ENCODE results near the gene PRH2. TPM values are rescaled to one million over a fixed set of nuclear protein-coding genes. Genes with fewer than 3 reads are reported as not detected.

PRH2 gene
- total RNA-seq, 4 donors from 2014 or later = not detected

DNA sequence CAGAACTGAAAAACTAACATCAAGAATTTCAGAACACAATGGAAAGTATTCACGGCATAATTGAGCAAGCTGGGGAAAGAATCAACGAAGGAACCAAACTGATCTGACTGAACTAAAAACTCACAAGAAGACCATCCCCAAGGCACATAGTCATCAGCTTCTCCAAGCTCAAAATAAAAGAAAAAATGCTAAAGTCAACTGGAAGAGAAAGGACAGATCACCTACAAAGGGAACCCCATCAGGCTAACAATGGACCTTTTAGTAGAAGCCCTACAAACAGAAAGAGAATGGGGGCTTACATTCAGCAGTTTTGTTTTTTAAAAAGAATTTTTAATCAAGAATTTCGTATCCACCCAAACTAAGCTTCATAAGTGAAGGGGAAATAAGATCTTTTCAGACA lies 45.9 kb downstream of the PRH2 start:
- TF ChIP-seq, protein P1, sequence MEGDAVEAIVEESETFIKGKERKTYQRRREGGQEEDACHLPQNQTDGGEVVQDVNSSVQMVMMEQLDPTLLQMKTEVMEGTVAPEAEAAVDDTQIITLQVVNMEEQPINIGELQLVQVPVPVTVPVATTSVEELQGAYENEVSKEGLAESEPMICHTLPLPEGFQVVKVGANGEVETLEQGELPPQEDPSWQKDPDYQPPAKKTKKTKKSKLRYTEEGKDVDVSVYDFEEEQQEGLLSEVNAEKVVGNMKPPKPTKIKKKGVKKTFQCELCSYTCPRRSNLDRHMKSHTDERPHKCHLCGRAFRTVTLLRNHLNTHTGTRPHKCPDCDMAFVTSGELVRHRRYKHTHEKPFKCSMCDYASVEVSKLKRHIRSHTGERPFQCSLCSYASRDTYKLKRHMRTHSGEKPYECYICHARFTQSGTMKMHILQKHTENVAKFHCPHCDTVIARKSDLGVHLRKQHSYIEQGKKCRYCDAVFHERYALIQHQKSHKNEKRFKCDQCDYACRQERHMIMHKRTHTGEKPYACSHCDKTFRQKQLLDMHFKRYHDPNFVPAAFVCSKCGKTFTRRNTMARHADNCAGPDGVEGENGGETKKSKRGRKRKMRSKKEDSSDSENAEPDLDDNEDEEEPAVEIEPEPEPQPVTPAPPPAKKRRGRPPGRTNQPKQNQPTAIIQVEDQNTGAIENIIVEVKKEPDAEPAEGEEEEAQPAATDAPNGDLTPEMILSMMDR (IDR thresholded peaks at IDR 0.05) = no peak
- no peak for ATAC-seq (ENCODE audit: low FRiP score)
- no peak for DNase-seq (ENCODE audit: low spot score)

DNA sequence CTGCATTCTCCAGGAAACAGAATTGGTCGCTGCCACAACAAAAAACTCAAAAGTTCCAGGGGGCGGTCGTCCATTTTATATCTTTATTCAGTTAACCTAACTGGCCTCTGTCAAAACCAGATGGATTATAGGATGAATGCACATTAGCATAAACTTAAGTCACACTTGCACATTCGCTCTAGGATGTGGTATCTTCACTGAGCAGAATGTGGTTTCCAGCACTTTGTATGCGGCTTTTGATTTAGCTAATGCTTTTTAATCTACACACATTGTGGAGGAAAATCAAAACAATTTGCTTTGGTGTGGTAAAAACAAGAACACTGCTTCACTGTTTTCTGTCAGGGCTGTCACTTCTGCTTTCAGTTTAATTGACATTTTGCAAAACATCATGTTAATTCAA lies 53.2 kb downstream of the PRH2 start:
- ATAC-seq (ENCODE audit: low FRiP score) = no peak
- TF ChIP-seq, protein P1 (IDR thresholded peaks at IDR 0.05) = no peak
- no peak for DNase-seq (ENCODE audit: low spot score)

Other genes starting within 250 kb of the PRH2 start
- gene YBX3, start 205.9 kb upstream of the PRH2 start, total RNA-seq = 100 to 1,000 TPM; 281 to 567 (median 448) TPM
- not detected for gene TAS2R7, start 126.6 kb upstream of the PRH2 start, total RNA-seq
- not detected for gene TAS2R8, start 122.0 kb upstream of the PRH2 start, total RNA-seq
- not detected for gene TAS2R9, start 119.1 kb upstream of the PRH2 start, total RNA-seq
- 1 to 10 TPM in 1 of 4 donors, under 1 TPM in 1, not detected in 2; 0.88 to 1.9 TPM for gene TAS2R10, start 102.9 kb upstream of the PRH2 start, total RNA-seq
- 1 to 10 TPM; 1.5 to 2.5 (median 1.8) TPM for gene PRR4, start 79.8 kb upstream of the PRH2 start, total RNA-seq
- gene PRH1, start 45.0 kb upstream of the PRH2 start, total RNA-seq = 10 to 100 TPM; 23.2 to 38.0 (median 30.1) TPM
- 1 to 10 TPM; 1.3 to 5.5 (median 3.0) TPM for gene TAS2R13, start 19.7 kb upstream of the PRH2 start, total RNA-seq
- gene TAS2R14, start 10.0 kb downstream of the PRH2 start, total RNA-seq = 1 to 10 TPM; 1.9 to 8.7 (median 3.0) TPM
- gene TAS2R50, start 57.7 kb downstream of the PRH2 start, total RNA-seq = 10 to 100 TPM in 1 of 4 donors, 1 to 10 TPM in 3; 2.0 to 12.1 (median 3.8) TPM
- 1 to 10 TPM; 2.6 to 4.6 (median 4.3) TPM for gene TAS2R20, start 69.1 kb downstream of the PRH2 start, total RNA-seq
- 10 to 100 TPM in 1 of 4 donors, 1 to 10 TPM in 3; 3.2 to 10.7 (median 7.1) TPM for gene TAS2R19, start 93.4 kb downstream of the PRH2 start, total RNA-seq
- 10 to 100 TPM in 1 of 4 donors, 1 to 10 TPM in 3; 2.4 to 10.9 (median 5.0) TPM for gene TAS2R31, start 102.2 kb downstream of the PRH2 start, total RNA-seq
- gene TAS2R46, start 133.1 kb downstream of the PRH2 start, total RNA-seq = 1 to 10 TPM; 1.5 to 6.6 (median 2.9) TPM
- gene TAS2R43, start 163.1 kb downstream of the PRH2 start, total RNA-seq = 1 to 10 TPM; 1.4 to 8.0 (median 3.0) TPM
- gene TAS2R30, start 205.4 kb downstream of the PRH2 start, total RNA-seq = 10 to 100 TPM in 1 of 4 donors, 1 to 10 TPM in 3; 2.5 to 17.8 (median 8.5) TPM
- 1 to 10 TPM; 5.0 to 9.6 (median 6.6) TPM for gene SMIM10L1, start 242.0 kb downstream of the PRH2 start, total RNA-seq

Data from omental fat pad (tissue), 4 donors.